Dermis microvascular lymphatic vessel endothelial cell (primary cell): ENCODE results near the gene HOXB8. TPM values are rescaled to one million over a fixed set of nuclear protein-coding genes. Genes with fewer than 3 reads are reported as not detected.

Experiments
- DNase-seq, 2 donors: peaks; one replicate each; pipeline versions ENCODE4 v3.0.0 to v3.0.0-alpha.2; 2010; ENCODE audit warnings: low read depth in 2 of 2
- total RNA-seq: library from RNA; depleted of rRNA; stranded (reverse); fragments of >200 nt; gene quantifications from 2 replicates; pipeline ENCODE4 v1.2.1, GENCODE V29; 2014

Gene HOXB8
- total RNA-seq: 0.64 and 0.76 TPM in 2 replicates

- no peak for DNase-seq
Measured at GRCh38 chr17:48615047-48615962, at the start of gene HOXB8. Gene HOXB8, minus strand, starts transcription at chr17:48615292. Its CDS starts 588 bp downstream, at chr17:48614704.

- no peak for DNase-seq
Measured at GRCh38 chr17:48663134-48663924, 48.2 kb upstream of the HOXB8 start.

GRCh38 chr17:48655913-48656312, 40.8 kb upstream of the HOXB8 start:
- DNase-seq: no peak

- no peak for DNase-seq
Measured at GRCh38 chr17:48649741-48650140, 34.6 kb upstream of the HOXB8 start.

GRCh38 chr17:48647963-48648245, 32.8 kb upstream of the HOXB8 start:
- no peak for DNase-seq

- DNase-seq: no peak
Measured at GRCh38 chr17:48647103-48647962, 32.2 kb upstream of the HOXB8 start.

GRCh38 chr17:48646183-48647102, 31.4 kb upstream of the HOXB8 start:
- no peak for DNase-seq

GRCh38 chr17:48645639-48646182, 30.6 kb upstream of the HOXB8 start:
- DNase-seq: no peak

GRCh38 chr17:48644910-48645557, 29.9 kb upstream of the HOXB8 start:
- DNase-seq: no peak

GRCh38 chr17:48644159-48644558, 29.1 kb upstream of the HOXB8 start:
- DNase-seq: no peak

GRCh38 chr17:48643697-48644012, 28.6 kb upstream of the HOXB8 start:
- DNase-seq: no peak

- DNase-seq: no peak
Measured at GRCh38 chr17:48642843-48643696, 28.0 kb upstream of the HOXB8 start.

- no peak for DNase-seq
Measured at GRCh38 chr17:48642059-48642842, 27.2 kb upstream of the HOXB8 start.

- no peak for DNase-seq
Measured at GRCh38 chr17:48641541-48642058, 26.5 kb upstream of the HOXB8 start.

- DNase-seq: no peak
Measured at GRCh38 chr17:48640858-48641180, 25.7 kb upstream of the HOXB8 start.

GRCh38 chr17:48639982-48640857, 25.1 kb upstream of the HOXB8 start:
- DNase-seq: no peak

GRCh38 chr17:48639136-48639535, 24.0 kb upstream of the HOXB8 start:
- no peak for DNase-seq
